ENCODE measurements around the gene CRIM1. TPM values are rescaled to one million over a fixed set of nuclear protein-coding genes. Genes with fewer than 3 reads are reported as not detected.

CRIM1 gene
- total RNA-seq, 4 donors from 2014 or later, result 73.7 to 134 (median 80.7) TPM

- H3K4me1 ChIP-seq, result no peaks in the 10 kb centered on the region
- in situ Hi-C loops (cut with MboI; ENCODE audit: low pct_ligation_motif_present in 1 of 4, low pct_unique_long_range_greater_than_20kb in 1 of 4, low sequenced_read_pairs in 3 of 4), result loop anchor here in 2 of 4 donors (25.0 kb wide), 2 partner anchors 332 to 343 kb away; no protein-coding TSS in a partner anchor
- no peak overlapping the region for H3K4me3 ChIP-seq
- H3K27me3 ChIP-seq, result no peaks in the 10 kb centered on the region
- TF ChIP-seq POLR2AphosphoS5 (IDR thresholded peaks at IDR 0.05) (no peak), POLR2A (IDR thresholded peaks at IDR 0.05) (no peak), EP300 (IDR thresholded peaks at IDR 0.05; ENCODE audit: low read depth) (no peak), CTCF (IDR thresholded peaks at IDR 0.05) (no peak)
- WGBS, 2 donors (ENCODE audit: low coverage in 1 of 2), result 92 to 100% methylated on average over 1 to 3 of the region's 3 CpGs
- no peaks in the 10 kb centered on the region for H3K9me3 ChIP-seq
- no peaks in the 10 kb centered on the region for H3K36me3 ChIP-seq
- DNase-seq, result no peak
- H3K27ac ChIP-seq, result no peak overlapping the region
- intact Hi-C loops (cut with DNase I; ENCODE audit: low total_unique reads), result no loop called here
These were observed 24.8 kb upstream of the CRIM1 start for GRCh38 chr2:36330473-36331395.

DNA sequence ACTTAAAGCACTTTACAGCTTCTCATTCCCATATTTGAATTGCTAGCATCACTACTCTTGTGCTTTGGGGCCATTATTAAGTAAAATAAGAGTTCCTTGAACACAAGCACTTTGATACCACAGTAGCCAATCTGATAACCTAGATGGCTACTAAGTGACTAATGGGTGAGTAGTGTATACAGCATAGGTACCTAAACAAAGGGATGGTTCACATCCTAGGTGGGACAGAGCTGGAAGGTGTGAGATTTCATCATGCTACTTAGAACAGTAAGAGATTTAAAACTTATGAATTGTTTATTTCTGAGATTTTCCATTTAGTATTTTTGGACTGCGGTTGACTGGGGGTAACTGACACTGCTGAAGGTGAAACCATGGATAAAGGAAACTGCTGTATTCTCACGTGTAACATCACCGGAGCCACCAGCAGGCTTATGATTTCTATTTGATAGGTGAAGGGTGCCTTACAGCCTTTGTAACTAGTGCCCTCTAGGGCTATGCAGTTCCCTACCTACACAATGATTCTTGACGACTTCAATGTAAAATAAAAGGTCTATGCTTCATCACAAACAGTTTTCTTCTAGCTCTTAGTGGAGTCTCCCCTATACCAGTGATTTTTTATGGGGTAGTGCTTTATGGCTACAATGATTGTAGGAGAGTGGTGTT is 22.1 kb upstream of the CRIM1 start:
- Histone ChIP-seq H3K36me3 (no peaks in the 10 kb centered on the region), H3K4me3 (no peak overlapping the region), H3K9me3 (no peaks in the 10 kb centered on the region), H3K4me1 (no peaks in the 10 kb centered on the region), H3K27ac (no peak overlapping the region), H3K27me3 (no peaks in the 10 kb centered on the region)
- DNase-seq, result no peak
- WGBS, 2 donors (ENCODE audit: low coverage in 1 of 2), result 57 to 60% methylated on average over 4 of the region's 4 CpGs
- intact Hi-C loops (cut with DNase I; ENCODE audit: low total_unique reads), result no loop called here
- in situ Hi-C loops (cut with MboI; ENCODE audit: low pct_ligation_motif_present in 1 of 4, low pct_unique_long_range_greater_than_20kb in 1 of 4, low sequenced_read_pairs in 3 of 4), result loop anchor here in 2 of 4 donors (25.0 kb wide), 2 partner anchors 329 to 346 kb away; no protein-coding TSS in a partner anchor
- TF ChIP-seq POLR2A (IDR thresholded peaks at IDR 0.05) (no peak), CTCF (IDR thresholded peaks at IDR 0.05) (no peak), EP300 (IDR thresholded peaks at IDR 0.05; ENCODE audit: low read depth) (no peak), POLR2AphosphoS5 (IDR thresholded peaks at IDR 0.05) (no peak)

GRCh38 chr2:36335597-36335996 is 20.0 kb upstream of the CRIM1 start:
- intact Hi-C loops (cut with DNase I; ENCODE audit: low total_unique reads), result no loop called here
- in situ Hi-C loops (cut with MboI; ENCODE audit: low pct_ligation_motif_present in 1 of 4, low pct_unique_long_range_greater_than_20kb in 1 of 4, low sequenced_read_pairs in 3 of 4), result loop anchor here in 2 of 4 donors (25.0 kb wide), 2 partner anchors 327 to 348 kb away; no protein-coding TSS in a partner anchor

More at GRCh38 chr2:36335597-36335996, 20.0 kb upstream of the CRIM1 start:
- WGBS, 2 donors (ENCODE audit: low coverage in 1 of 2), result 77 to 79% methylated on average over 5 of the region's 5 CpGs
- Histone ChIP-seq H3K27me3 (no peaks in the 10 kb centered on the region), H3K9me3 (no peaks in the 10 kb centered on the region), H3K4me3 (no peak overlapping the region), H3K4me1 (no peaks in the 10 kb centered on the region), H3K27ac (no peak overlapping the region), H3K36me3 (no peaks in the 10 kb centered on the region)
- no peak for DNase-seq
- TF ChIP-seq EP300 (IDR thresholded peaks at IDR 0.05; ENCODE audit: low read depth) (no peak), CTCF (IDR thresholded peaks at IDR 0.05) (no peak), POLR2A (IDR thresholded peaks at IDR 0.05) (no peak), POLR2AphosphoS5 (IDR thresholded peaks at IDR 0.05) (no peak)
